GM12865 (cell line): ENCODE results near the gene MAP4K4.
A peak's percentile ranks its signal among the peaks of the same experiment; 100 is the strongest.

ENCODE experiments used
- DNase-seq: peaks from one replicate; pipeline ENCODE4 v3.0.0; 2010; ENCODE audit warnings: low read depth
- H3K4me3 ChIP-seq: 2 replicates; pipeline ENCODE4 v1.5.1; 2011; ENCODE audit warnings: mild to moderate bottlenecking, low read depth, low read length, control low read depth
- TF ChIP-seq, protein P1 (sequence below): IDR thresholded peaks from 2 replicates; pipeline ENCODE4 v1.5.1; 2011; ENCODE audit warnings: low read length, control low read depth, low read depth, inconsistent platforms; ENCODE audit not compliant: insufficient read depth; ENCODE audit errors: missing control alignments

Gene MAP4K4

DNA sequence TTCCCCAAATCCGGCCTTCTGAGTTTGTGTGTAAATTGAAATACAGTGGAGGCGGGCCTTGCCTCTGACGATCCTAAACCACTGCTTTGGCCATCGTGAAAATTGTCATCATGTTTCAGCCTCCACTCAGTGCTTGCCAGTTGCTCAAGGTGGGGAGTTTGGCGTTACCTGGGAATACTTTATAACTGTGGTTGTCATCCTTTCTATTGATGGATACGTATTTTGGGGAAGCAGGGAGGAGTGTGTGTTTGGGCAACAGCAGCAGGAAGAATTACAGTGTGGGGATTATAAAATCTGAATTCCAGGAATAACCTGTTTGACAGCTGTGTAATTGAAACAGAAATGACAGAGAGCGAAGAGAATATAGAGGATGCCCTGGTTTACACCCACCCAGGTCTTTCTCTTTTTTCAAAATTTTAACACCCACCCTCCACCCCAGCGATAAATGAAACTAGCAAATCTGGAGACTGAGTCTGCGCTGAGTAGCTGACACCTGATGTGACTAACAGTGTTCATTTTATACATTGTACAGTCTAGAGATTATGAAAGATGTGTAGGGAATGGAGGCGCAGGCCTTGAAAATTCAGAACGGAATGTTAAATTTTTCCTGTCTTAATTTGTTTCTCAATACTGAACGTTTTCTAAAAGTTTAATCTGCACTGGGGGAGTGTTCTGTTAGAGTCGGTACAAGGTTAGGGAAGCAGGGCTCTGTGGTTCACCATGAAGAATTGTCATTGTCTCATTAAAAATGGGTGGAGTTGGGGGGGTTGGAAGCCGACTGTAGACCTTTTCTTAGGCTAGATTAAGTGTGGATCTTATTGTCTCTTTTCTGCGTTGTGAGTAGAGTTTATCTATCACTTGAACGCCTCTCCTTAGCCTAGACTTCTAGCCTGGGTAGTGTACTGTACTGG, 1.6 kb downstream of the MAP4K4 start:
- 0 out of 2 replicates have a peak overlapping the region, but pooled peaks have one; percentile 32 for H3K4me3 ChIP-seq
- TF ChIP-seq, protein P1, sequence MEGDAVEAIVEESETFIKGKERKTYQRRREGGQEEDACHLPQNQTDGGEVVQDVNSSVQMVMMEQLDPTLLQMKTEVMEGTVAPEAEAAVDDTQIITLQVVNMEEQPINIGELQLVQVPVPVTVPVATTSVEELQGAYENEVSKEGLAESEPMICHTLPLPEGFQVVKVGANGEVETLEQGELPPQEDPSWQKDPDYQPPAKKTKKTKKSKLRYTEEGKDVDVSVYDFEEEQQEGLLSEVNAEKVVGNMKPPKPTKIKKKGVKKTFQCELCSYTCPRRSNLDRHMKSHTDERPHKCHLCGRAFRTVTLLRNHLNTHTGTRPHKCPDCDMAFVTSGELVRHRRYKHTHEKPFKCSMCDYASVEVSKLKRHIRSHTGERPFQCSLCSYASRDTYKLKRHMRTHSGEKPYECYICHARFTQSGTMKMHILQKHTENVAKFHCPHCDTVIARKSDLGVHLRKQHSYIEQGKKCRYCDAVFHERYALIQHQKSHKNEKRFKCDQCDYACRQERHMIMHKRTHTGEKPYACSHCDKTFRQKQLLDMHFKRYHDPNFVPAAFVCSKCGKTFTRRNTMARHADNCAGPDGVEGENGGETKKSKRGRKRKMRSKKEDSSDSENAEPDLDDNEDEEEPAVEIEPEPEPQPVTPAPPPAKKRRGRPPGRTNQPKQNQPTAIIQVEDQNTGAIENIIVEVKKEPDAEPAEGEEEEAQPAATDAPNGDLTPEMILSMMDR = no peak
- no peak for DNase-seq

DNA sequence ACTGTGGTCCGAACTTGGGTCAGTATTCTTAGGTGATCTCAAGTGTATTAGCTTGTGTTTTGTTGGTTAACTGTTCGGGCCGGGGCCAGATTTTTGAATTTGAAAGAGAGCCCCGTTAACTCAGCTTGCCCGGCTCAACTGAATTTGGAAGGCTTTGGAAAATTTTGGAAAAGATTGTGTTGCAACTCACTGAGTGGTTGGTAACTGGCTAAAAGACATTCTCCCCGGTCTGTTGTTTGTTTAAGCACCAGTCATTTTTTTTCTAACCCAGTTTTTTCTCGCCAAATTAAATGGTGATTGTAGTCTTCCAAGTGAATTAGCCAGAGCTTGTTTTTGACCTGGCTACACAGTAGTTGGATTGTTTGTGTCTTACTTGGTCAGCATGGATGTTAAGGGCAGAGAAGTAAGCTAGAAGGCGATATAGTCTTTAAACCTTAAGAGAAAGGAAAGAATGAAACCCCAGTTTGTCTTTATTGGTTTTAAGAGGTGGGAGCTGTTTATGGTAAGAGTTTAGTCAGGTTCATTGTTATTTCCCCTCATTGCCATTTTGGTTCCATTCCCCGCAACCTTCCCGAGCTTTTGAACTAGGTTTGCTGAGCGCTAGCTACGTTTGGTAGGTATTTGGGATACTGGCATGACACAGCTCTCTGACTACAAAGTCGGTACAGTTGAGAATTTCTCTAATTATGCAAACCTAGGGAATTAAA, 2.4 kb downstream of the MAP4K4 start:
- DNase-seq = no peak
- no peak overlapping the region for H3K4me3 ChIP-seq
- TF ChIP-seq, protein P1 = no peak

DNA sequence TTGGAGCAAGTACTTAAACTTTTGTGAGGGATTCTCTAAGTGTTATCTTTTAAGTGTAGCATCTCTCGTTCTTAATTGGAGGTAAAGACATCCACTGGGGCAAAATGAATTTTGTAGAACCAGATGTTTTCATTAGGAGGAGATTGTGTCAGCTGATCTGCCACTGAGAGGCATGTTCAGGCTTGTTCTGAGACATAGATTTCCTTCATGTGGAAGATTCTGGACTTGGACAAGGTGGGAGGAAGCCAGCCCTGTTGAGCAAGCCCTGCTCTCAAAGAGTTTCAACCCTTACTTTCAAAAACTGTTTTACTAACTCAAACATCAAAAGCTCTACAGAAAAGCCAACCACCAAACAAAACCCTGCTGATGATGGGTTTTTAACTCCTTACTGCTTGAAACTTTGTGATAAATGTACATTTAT, 6.5 kb downstream of the MAP4K4 start:
- peak; percentile 41 for DNase-seq
- H3K4me3 ChIP-seq = no peak overlapping the region
- TF ChIP-seq, protein P1 = no peak

DNA sequence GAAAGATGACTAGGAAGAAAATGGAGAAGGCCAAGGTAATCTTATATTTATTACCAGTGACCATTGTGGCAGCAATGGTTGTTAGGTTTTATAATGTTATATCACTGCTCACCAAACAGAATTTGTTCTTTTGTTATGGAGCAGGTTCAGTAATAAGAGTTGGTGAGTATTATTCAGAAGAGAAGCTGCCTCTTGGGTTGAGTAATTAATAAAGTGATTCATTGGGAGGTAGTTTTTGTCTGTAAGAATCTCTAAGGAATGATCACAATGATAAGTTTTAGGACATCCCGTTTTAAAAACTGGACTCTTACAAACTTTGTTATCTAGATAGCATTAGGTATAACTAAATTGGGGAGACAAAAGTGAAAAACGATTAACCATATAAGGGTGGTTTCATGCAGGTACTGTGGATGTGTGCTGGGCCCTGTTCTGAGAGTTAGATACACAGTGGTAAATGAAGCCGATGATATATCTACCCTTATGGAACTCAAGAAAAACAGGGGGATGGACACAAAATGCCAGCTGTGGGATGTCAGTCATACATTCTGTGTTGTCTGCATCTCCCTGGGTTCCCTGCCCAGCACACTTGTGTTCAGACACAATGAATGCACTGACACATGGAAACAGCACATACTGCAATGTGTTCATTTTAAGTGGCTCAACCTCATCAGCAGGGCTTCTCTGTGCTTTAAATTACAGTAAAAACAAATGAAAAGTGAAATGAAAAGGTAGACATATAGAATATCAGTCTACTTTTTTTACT, 7.5 kb downstream of the MAP4K4 start:
- no peak for DNase-seq
- TF ChIP-seq, protein P1 = no peak

DNA sequence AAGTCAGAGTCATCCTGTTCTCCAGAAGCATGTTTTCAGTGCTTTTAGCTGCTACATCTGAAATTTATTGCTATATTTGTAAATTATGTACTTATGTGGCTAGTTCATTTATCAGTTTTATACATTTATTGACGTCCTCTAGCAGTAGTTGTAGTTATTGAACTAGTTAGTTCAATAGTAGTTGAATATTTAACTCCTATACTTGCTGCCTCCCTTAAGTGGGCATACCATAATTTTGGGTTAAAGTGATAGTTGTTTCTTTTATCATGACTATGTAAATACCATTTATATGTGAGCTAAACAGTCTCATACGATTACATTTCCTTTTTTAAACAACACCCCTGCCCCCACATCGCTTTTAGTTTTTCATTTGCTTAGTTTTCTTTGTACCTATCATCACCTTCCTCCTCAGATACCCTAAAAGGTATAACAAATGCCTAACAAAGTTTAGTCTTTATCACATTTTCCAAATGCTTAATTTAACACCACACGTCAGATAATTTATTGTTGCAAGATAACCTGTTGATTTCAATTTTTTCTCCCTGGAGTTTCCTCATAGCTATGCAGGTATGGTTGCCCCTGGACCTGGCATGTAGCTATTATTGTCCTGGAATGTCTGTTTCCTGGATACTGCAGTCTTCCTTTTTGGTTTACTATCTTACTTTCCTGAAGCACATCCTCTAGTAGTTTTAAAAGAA, 8.8 kb downstream of the MAP4K4 start:
- DNase-seq = no peak
- H3K4me3 ChIP-seq = no peak overlapping the region
- TF ChIP-seq, protein P1 = no peak

More for the DNA sequence above, 7.5 kb downstream of the MAP4K4 start:
- H3K4me3 ChIP-seq = no peak overlapping the region

DNA sequence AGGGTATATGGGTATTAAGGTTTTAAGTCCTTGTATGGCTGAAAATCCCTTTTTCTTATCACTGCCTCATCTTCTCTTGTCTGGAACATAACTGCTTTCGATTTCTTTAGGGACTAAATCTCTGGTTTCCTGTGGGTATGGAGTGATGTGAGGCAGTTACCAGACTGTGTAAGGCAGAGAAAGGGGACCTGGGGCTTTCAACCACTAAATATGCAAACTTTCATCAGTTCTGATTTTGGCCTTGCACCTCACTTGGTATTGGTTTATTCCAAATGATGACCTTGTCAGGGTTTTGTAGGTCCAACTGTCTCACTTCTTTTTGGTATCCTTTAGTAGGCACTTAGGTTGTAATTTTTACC, 9.3 kb downstream of the MAP4K4 start:
- no peak overlapping the region for H3K4me3 ChIP-seq
- TF ChIP-seq, protein P1 = no peak
- peak; percentile 71 for DNase-seq
